Ovary (tissue), 9 donors: Measurements from ENCODE around the gene BCKDK. TPM values are rescaled to one million over a fixed set of nuclear protein-coding genes. Genes with fewer than 3 reads are reported as not detected.
A peak's percentile ranks its signal among the peaks of the same experiment; 100 is the strongest.
"Not testable (repeated sequence)": the region's sequence is repeated elsewhere in the genome, so short reads cannot be mapped to it uniquely, and the experiment has no call there.

Experiments used
- DNase-seq, 5 donors: peaks; one replicate each; pipeline ENCODE4 v3.0.0-alpha.2; 2019 to 2020
- H3K27ac ChIP-seq, 2 donors: fragments of 200-600 bp; one replicate each; pipeline versions ENCODE4 v1.5.1 to v1.8.0; 2019 to 2022
- H3K27me3 ChIP-seq: fragments of 200-600 bp; one replicate; pipeline ENCODE4 v1.8.0; 2022
- H3K36me3 ChIP-seq: fragments of 200-600 bp; sonication (generic); one replicate; pipeline ENCODE4 v1.5.1; 2019
- H3K4me1 ChIP-seq: one replicate; pipeline ENCODE4 v1.8.1; 2013; ENCODE audit warnings: mild to moderate bottlenecking, moderate library complexity; ENCODE audit not compliant: insufficient read depth
- H3K4me3 ChIP-seq: fragments of 200-600 bp; sonication (generic); one replicate; pipeline ENCODE4 v1.5.1; 2017
- H3K9me3 ChIP-seq, 2 donors: fragments of 200-600 bp in 1 of 2; sonication (generic) in 1 of 2; one replicate each; pipeline versions ENCODE4 v1.5.1 to v1.8.1; 2013 to 2019; ENCODE audit warnings: mild to moderate bottlenecking in 1 of 2, moderate library complexity in 1 of 2
- CTCF ChIP-seq, 3 donors: fragments of 450-650 bp in 2 of 3; fragments of 200-600 bp in 1 of 3; IDR thresholded peaks; one replicate each; pipeline versions ENCODE4 v1.5.1 to v1.8.0; 2016 to 2022; ENCODE audit warnings: antibody characterized with exemption in 3 of 3, mild to moderate bottlenecking in 1 of 3
- EP300 ChIP-seq: sonication (generic); formaldehyde crosslinking; IDR thresholded peaks from one replicate; pipeline ENCODE4 v1.6.1; 2017; ENCODE audit warnings: antibody characterized with exemption
- POLR2A ChIP-seq: fragments of 450-650 bp; IDR thresholded peaks from one replicate; pipeline ENCODE4 v1.6.1; 2017; ENCODE audit warnings: antibody characterized with exemption, mild to moderate bottlenecking, moderate library complexity
- WGBS, 3 donors: extraction: QIAGEN DNeasy Blood & Tissue Kit in 1 of 3; methylation state at CpG; one replicate each; pipeline versions ENCODE4 v1.1.5 to v1.1.7; 2013 to 2017; 5-methylcytosine and 5-hydroxymethylcytosine counted together
- intact Hi-C, 4 donors: fragments of 100-400 bp; cut with DNase I; formaldehyde crosslinking; loops; one replicate each; pipeline versions ENCODE4 v1.11.0 to v1.15.1; 2022 to 2023
- polyA plus RNA-seq, 2 donors: library from polyadenylated mRNA; stranded (reverse); fragments of 200-250 nt in 1 of 2; fragments of 350-450 nt in 1 of 2; fragmentation: Illumina TruSeq in 1 of 2; extraction: RNeasy Lipid Tissue Mini Kit (QIAGEN cat#74804) in 1 of 2; gene quantifications; one replicate each; pipeline ENCODE4 v1.2.3, GENCODE V29; 2013 to 2014
- total RNA-seq, 7 donors: library from RNA; depleted of rRNA in 2 of 7; stranded (reverse); fragments of >200 nt in 2 of 7; fragmentation: NEBNext Ultra II Directional in 3 of 7; extraction: Animal tissue kit (Norgen Biotek cat#: 25700) in 3 of 7; gene quantifications; one replicate each; pipeline versions ENCODE4 v1.1.0 to v1.2.4, GENCODE V29; 2016 to 2023
- donor health status: DM: no; HTN: no; CAD: no; lungs with moderate emphysema.
- donor health status: DM: no; HTN: no; CAD: no.
- donor health status: Bipolar disorder and iron deficiency.
- donor health status: DM: yes; HTN: yes; CAD: no.
- donor health status: DM: no; HTN: no; CAD: no.
- donor health status: DM: yes; HTN: yes; CAD: no.

The BCKDK gene
- total and polyA plus RNA-seq, 9 donors = 18.6 to 51.9 (median 38.6) TPM

- H3K4me3 ChIP-seq = peak overlapping the region; percentile 60
- no peaks in the 10 kb centered on the region for H3K9me3 ChIP-seq
- no peak for TF ChIP-seq EP300
- TF ChIP-seq POLR2A = no peak
- no peak for TF ChIP-seq CTCF (IDR thresholded peaks at IDR 0.05)
- H3K27me3 ChIP-seq = no peaks in the 10 kb centered on the region
- DNase-seq = no peak
- peaks cover 4% of the 10 kb centered on the region for H3K4me1 ChIP-seq
- H3K27ac ChIP-seq = peak overlapping the region in 1 of 2 donors; percentile 83
- no peaks in the 10 kb centered on the region for H3K36me3 ChIP-seq
- 0 to 1% (median 0%) methylated on average over 20 of the region's 20 CpGs for WGBS, 3 donors
- intact Hi-C loops = no loop called here
Observed at GRCh38 chr16:31094088-31094423, 14.1 kb upstream of the BCKDK start.

- intact Hi-C loops = no loop called here
- peak within 1 kb of the TSS in 1 of 2 donors; percentile 83 for H3K27ac ChIP-seq
- DNase-seq = peak; percentile 90 to 94 (median 93)
- peak within 1 kb of the TSS; percentile 60 for H3K4me3 ChIP-seq
- peaks cover 4% of the 10 kb centered on the region for H3K4me1 ChIP-seq
- TF ChIP-seq EP300 (no peak), POLR2A (no peak), CTCF (IDR thresholded peaks at IDR 0.05) (no peak)
- WGBS, 3 donors = 0 to 1% (median 0%) methylated on average over 50 to 69 of the region's 69 CpGs
- H3K36me3 ChIP-seq = no peaks in the 10 kb centered on the region
- H3K27me3 ChIP-seq = no peaks in the 10 kb centered on the region
- no peaks in the 10 kb centered on the region for H3K9me3 ChIP-seq
Observed at GRCh38 chr16:31094424-31095120, 13.6 kb upstream of the BCKDK start, which contains the start of gene VKORC1. TSS of gene VKORC1 (minus strand) at chr16:31094797. CDS start at chr16:31094729, 68 bp downstream.

GRCh38 chr16:31099860-31100638 lies 8.1 kb upstream of the BCKDK start:
- intact Hi-C loops = no loop called here
- Histone ChIP-seq H3K27me3 (no peaks in the 10 kb centered on the region), H3K36me3 (no peaks in the 10 kb centered on the region), H3K4me3 (no peak overlapping the region), H3K9me3 (no peaks in the 10 kb centered on the region), H3K4me1 (no peaks in the 10 kb centered on the region), H3K27ac (no peak overlapping the region)
- TF ChIP-seq EP300 (no peak), CTCF (IDR thresholded peaks at IDR 0.05) (no peak), POLR2A (no peak)
- WGBS, 3 donors = 38 to 56% (median 38%) methylated on average over 4 of the region's 4 CpGs
- DNase-seq = peak in 1 of 5 donors; percentile 9

- H3K4me3 ChIP-seq, H3K36me3 ChIP-seq, H3K4me1 ChIP-seq, H3K27ac ChIP-seq, H3K9me3 ChIP-seq, H3K27me3 ChIP-seq, intact Hi-C loops: not testable (repeated sequence)
- peak in 1 of 5 donors; percentile 10 for DNase-seq
- 25 to 30% (median 28%) methylated on average over 13 of the region's 13 CpGs for WGBS, 3 donors
Observed at GRCh38 chr16:31100876-31101641, 7.1 kb upstream of the BCKDK start.
